GM19467 (cell line): ENCODE measurements around the gene NKAIN1.
"Not testable (repeated sequence)": the region's sequence is repeated elsewhere in the genome, so short reads cannot be mapped to it uniquely, and the experiment has no call there.

Experiments
- ATAC-seq: cut with Tn5 transposase; IDR thresholded peaks from one replicate; pipeline ENCODE4 v1.9.1; 2021; ENCODE audit warnings: mild to moderate bottlenecking, moderate library complexity; ENCODE audit not compliant: unreplicated experiment

The NKAIN1 gene

DNA sequence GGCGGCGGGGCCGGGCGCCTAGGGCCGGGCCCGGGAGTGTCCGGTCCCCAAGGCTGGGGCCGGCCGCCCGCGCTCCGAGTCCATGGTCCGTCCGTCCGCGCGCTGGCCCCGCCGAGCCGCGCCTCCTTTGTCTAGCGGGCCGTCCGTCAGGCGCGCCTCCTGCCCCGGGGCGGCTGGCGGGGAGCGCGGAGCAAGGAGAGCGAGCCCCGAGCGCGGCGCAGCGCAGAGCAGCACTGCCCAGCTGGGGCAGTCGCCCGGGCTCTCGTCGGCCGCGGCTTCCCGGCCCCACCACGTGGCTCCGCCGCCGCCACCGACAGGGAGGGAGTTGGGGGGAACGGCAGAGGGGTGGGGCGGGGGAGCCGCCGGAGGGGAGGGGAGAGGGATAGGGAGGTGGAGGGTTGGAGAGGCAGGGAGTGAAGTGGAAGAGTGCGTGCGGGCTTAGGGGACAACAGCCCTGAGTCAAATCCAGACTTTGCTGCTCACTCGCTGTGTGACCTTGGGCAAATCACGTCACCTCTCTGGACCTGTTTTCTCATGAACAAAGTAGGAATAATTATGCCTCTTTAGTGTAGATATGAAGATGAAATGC, at the start of gene NKAIN1:
Gene NKAIN1 (minus strand): TSS at position 235 of the 589 bp plus-strand sequence. CDS start 340 bp downstream, outside the sequence.
- ATAC-seq: no peak

DNA sequence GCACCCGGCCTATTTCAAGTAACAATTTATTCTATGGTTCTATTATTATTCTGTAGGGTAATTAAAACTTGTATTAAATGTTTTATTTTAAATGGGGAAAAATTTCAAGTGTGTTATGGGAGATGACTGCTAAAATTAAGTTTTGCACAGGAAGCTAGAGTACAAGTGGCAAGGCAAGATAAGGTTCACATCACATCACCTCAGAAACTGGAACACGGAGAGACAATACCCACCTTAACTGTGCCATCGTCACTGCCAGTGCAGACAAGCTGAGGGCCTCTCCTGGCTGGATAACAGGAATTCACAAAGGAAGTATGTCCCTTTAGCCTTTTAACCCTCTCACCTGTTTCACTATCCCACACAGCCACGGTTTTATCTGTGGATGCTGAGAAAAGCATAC, 49.3 kb upstream of the NKAIN1 start:
- no peak for ATAC-seq

DNA sequence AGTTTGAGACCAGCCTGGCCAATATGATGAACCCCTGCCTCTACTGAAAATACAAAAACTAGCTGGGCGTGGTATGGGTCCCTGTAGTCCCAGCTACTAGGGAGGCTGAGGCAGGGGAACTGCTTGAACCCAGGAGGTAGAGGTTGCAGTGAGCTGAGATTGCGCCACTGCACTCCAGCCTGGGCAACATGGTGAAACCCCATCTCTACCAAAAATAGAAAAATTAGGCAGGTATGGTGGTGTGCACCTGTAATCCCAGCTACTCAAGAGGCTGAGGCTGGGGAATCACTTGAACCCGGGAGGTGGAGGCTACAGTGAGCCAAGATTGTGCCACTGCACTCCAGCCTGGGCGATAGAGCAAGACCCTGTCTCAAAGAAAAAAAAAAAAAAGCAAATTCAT, 48.1 kb upstream of the NKAIN1 start:
- ATAC-seq: not testable (repeated sequence)

DNA sequence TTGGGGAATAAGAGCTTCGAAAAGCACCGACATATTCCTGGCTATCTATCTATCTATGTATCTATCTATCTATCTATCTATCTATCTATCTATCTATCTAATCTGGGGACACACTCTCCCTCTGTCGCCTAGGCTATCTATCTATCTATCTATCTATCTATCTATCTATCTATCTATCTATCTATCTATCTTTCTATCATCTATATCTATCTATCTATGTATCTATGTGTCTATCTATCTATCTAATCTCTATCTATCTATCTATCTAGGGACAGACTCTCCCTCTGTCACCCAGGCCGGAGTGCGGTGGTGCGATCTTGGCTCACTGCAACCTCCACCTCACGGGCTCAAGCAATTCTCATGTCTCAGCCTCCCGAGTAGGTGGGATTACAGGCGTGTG, 42.7 kb upstream of the NKAIN1 start:
- not testable (repeated sequence) for ATAC-seq

DNA sequence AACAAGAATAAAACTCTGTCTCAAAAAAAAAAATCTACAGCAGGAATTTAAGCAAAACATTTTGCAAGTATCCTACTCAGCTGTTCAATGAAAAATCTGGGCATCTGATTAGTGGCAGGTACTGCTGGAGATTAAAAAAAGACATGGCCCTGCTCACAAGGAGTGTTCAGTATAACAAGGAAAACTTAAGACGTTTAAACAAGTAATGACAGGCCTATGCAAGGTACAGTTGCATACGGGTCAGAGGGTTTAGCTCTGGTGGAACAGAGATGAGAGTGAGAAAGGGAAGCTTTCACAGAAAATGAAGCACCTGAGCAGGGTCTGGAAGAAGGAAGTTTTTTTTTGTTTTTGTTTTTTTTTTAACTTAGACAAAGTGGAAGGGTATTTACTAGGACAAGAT, 33.9 kb upstream of the NKAIN1 start:
- no peak for ATAC-seq

DNA sequence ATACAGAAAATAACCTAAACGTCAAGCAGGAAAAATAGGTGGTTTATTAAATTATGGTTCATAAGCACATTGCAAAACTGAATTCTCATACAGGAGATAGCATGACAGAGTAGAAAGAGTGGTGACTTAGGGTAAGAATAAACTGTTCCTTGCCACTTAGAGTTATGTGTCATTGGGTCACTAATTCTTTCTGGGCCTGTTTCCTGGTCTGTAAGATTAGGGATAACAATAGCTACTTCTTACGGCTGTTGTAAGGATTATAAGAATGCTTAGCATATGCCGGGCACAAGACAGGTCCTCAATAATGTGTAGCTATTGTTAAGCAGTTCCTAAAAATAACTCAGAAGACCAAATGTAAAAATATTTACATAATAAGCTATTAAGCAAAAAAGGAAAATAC, 32.7 kb upstream of the NKAIN1 start:
- no peak for ATAC-seq

DNA sequence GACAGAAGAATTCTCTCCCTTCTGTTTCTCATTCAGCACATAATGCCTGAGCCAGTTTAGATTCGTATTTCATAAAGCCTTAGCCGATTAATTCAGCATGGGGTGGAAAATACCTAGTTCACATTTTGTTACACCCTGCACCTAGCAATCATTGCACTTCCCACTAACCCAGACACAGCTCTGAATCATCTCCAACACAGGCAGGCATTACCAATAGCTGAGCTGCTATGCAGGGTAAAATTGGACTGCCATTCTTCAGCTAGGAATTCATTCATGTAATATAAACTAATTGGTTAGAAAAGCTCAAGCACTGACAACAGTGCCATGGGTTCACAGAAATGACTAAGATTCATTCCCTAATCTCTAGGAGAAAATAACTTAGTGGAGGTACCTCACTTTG, 26.9 kb upstream of the NKAIN1 start:
- ATAC-seq: no peak

DNA sequence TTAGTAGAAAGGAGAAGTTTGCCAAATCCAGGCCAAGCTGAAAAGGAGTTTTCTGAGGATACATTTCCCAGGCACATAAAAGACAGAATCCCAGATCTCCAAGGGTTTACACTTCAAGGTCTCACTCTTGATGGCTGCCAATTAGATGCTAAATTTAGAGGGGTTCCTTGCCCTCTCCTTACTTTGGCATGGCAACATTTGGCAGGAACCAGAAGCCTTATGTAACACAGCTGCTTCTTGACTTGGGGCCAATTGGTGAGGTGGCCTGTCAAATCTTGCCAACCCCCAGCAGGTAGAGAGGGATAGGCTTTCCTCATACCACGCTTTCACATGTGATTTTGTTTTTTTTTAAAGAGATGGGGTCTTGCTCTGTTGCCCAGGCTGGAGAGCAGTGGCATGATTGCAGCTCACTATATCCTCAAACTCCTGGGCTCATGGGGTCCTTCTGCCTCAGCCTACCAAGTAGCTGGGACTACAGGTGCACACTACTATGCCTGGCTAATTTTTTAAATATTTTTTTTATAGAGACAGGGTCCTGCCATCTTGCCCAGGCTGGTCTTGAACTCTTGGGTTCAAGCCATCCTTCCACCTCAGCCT, 25.2 kb upstream of the NKAIN1 start:
- ATAC-seq: no peak

DNA sequence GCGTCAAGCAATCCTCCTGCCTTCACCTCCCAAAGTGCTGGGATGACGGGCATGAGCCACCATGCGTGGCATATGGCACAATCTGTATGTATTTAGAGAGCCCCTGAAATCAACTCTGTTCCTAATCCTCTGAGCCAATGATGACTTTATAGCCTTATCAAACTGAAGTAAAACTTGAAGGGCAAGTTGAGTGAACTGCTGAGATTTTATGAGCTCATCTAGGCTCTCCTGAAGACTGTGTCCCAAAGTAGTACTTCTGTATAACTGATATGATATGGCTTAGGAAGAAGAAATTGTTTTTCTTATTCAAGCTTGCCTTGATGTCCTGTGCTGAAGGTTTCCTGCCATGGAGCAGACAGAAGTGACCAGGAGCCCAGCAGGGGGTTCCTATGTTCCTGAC, 23.7 kb upstream of the NKAIN1 start:
- no peak for ATAC-seq

DNA sequence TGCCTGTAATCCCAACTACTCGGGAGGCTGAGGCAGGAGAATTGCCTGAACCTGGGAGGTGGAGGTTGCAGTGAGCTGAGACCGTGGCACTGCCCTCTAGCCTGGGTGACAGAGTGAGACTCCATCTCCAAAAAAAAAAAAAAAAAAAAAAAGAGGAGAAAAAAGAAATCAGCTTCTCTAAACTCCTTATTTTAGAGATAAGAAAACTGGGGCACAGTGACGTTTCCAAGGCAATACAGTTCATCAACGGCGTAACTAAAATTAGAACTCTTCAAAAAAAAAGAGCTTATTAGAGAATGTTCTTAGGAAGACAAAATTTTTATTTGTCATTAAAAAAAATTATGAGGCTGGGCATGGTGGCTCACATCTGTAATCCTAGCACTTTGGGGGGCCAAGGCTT, 22.7 kb upstream of the NKAIN1 start:
- not testable (repeated sequence) for ATAC-seq

DNA sequence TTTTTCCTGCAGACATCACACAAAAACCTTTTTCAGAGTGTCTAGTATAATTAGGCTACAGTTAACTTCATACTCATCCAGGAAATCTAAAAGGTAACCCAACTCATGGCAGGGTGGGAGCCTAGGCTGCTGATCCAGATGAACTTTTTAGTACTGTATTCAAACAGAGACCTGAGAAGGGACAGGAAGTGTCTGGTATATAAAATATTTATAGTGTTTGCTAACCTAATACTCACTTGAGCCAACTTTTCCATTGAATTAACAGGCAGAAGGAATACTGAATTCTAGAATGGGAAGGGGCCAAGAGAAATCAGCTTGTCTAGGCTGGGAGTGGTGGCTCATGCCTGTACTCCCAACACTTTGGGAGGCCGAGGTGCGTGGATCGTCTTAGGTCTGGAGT, 22.2 kb upstream of the NKAIN1 start:
- no peak for ATAC-seq

DNA sequence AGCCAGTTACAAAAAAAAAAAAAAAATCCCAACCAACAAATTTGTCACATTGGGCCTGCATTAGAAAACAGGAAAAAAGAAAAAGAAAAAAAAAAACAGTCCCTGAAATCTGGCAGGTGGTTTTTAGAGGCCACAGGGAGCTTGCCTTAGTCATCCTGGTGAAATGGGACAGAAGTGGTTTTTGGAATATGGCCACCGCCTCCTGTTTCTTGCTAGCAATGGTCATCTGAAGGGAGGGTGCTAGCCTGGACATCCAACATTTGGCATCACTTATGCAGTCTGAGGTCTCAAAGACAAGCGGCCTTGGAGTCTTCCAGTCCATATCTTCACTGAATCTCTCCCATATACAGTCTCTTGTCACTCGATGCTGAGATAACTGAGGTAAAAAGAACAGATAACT, 20.1 kb upstream of the NKAIN1 start:
- ATAC-seq: no peak

DNA sequence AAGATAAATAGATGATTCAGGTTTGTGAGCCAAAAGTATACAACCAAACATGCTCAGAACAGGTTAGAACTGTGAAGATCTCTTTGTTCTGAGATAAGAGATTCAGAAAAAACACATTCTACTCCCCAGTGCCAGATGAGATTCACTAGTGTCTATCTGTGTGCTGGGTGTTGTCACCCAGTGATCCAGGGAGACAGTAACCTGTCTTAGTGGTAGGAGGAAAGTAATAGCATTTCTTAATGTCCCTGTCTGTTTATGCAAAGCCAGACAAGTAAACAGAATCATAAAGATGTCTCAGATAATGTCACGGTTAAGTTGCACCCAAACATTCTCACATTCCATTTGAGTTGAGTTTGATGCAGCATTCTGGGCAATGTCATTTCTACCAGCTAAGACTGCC, 18.9 kb upstream of the NKAIN1 start:
- ATAC-seq: no peak

DNA sequence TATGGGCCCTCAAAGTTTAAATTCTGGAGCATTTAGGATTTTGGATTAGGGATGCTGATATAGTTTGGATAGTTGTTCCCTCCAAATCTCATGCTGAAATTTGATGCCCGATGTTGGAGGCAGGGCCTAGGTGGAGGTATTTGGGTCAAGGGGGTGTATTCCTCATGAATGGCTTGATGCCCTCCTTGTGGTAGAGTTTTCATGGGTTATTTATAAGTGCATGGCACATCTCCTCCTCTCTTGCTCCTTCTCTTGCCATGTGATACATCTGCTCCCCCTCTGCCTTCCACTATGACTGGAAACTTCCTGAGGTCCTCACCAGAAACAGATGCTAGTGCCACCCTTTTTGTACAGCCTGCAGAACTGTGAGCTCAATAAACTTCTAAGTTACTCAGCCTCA, 17.5 kb upstream of the NKAIN1 start:
- ATAC-seq: no peak

DNA sequence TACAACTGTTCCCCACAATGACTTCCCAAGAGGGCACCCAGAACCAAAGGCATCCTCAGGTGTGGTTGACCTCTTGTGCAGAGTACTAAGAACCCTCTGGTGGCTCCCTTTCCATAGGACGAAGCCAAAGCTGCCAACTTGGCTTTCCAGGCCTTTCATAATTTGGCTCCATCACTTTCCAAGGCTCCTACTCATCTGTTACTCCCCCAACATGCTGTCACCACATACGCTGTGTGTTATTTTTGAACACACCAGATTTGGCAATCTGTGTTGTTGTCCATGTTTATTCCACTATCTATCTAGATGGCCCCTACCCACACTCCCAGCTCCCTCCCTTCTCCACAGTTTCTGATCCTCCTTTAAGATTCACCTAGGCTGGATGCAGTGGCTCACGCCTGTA, 10.2 kb upstream of the NKAIN1 start:
- ATAC-seq: no peak

DNA sequence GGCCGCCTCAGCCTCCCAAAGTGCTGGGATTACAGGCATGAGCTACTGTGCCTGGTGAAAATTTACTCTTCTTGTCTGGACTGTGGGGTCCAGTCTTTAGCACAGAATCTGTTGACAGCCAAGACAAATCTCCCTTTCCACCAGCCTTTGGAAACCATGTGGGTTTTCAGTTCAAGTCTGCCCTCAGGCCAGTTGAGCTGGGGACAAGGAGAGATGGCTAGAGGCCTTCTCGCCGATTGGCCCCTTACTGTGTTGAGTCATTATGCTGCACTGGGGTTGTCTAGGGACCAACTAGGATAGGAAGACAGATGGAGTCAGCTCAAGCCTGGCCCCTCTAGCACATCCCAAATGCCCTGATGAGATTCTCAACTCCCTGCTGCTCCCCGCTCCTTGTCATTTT, 8.6 kb upstream of the NKAIN1 start:
- no peak for ATAC-seq

DNA sequence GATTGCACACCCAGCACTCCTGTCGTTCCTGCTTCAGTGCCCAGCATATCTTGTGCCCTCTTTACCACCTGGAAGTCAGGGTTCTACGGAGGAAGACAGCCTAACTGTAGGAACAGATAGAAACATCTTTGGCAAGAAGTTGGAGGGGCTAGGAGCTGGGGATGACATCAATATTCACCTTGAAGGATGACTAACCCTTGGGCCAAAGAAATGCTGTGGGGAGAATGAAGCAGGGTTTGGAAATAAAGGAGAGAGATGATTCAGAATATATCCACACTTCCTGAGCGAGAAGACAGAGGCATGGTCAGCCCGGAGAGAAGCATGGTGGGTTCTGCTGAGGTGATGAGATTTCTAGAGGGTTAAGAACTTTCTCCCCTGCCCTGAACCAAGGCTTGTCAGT, 4.6 kb upstream of the NKAIN1 start:
- ATAC-seq: no peak

DNA sequence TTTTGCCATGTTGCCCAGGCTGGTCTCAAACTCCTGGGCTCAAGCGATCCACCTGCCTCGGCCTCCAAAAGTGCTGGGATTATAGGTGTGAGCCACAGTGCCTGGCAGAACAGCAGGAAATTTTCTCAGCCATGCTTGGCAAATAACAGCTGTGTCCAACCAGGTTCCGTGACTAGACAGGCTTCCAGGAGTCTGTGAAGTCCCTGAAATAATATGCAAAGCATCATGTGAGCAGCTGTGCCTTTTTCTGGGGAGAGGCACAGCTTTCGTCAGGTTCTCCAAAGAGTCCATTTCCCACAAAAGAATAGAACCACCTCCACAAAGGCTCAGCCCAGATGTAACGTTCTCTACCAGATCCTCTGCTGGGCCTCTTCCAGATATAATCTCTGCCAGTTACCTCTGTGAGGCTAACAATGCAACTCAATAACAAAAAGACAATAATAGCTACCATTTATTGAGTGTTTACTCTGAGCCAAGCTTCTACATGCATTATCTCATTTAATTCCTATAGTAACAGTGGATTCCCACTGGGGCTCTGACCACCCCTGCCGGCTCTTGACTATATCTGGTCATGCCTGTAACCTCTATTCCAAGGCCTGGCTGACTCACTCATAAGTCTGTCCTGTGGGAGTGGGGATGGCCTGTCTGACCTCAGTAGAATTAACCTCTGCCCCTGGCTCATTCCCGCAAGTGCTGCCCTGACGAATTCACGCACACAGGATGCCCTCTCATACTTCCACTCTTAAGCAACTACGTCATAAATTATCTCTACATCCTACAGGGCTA, 4.0 kb upstream of the NKAIN1 start:
- no peak for ATAC-seq

DNA sequence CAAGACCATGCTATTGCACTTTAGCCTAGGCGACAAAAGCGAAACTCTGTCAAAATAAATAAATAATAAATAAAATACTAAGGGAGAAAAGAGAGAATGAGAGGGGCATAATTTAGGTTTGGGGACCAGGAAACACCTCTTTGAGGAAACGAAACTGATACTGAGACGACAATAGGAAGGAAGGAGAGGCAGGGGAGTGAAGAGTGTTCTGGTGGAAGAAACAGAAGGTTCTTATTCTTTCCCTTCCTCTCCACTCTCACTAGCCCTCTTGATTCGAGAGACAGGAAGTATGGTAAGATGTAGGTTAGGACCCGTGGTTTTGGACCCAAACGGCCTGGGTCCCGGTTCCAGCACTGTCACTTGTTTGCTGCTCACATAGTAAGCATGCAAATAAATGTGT, 1.6 kb upstream of the NKAIN1 start:
- no peak for ATAC-seq

DNA sequence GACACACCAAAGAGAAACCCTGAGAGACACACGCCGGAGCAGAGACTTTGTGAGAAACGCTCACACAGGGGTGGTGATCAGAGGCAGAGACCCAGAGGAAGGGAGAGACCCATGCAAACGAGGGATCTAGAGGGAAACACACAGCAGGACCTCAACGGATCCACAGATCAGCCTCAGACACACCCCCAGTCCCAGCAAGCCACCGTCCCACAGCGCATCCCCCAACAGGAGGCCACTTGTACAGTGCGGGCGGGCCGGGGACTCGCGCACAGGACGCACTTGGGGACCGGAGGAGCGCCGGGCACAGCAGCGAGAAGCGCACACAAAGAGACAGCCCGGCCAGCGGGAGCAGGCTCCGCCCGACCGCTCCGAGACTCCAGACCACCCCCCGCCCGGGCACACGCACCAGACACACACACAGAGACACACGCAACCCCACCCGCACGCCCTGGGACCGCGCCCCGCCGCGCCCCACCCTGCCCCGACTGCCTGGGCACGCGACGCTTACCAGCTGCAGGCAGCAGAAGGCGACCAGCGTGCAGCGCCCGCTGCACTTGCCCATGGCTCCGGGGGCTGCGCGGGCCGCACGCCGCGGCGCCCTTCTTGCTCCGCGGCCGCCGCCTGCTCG, 587 bp downstream of the NKAIN1 start:
- no peak for ATAC-seq

DNA sequence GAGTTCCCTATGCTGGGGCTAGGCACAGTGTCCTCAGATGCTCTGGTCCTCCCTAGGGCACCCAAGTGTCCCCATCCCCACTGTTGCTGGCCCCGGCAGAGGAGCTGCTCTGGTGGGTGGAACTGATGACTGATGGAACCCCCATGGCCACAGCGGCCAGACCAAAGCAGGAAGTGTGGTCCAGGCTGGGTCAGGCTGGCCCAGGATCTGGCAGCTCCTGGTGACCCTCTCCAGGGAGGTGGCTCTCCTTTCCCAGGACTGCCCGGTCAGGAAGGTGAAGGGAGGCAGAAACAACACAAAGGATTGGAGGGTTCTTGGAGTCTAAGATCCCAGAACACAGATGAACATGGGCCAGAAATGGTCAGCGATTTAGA, 1.1 kb downstream of the NKAIN1 start:
- no peak for ATAC-seq

DNA sequence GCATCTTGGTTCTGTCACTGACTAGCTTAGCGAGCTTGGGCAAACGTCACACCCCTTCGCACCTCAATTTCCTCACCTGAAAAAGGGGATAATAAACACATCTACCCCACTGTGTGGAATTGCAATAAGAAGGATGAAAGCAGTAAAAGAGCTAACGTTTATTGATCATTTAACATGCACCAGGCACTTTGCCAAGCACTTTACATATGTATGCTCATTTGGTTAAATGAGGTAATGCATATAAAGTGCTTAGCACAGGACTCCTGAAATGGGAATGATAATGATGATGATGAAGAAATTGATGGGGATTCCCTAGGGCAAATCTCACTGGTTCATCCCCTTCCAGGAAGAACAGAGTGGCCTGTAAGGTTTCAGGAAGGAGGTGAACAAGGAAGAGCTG, 4.8 kb downstream of the NKAIN1 start:
- ATAC-seq: no peak
